DOHH2 (cell line): ENCODE results near the gene WBP1.
A peak's percentile ranks its signal among the peaks of the same experiment; 100 is the strongest.
"Not testable (repeated sequence)": the region's sequence is repeated elsewhere in the genome, so short reads cannot be mapped to it uniquely, and the experiment has no call there.

Experiments
- H3F3A ChIP-seq: fragments of 200-600 bp; sonication (generic), shearing (Covaris generic); 2 replicates; pipeline ENCODE4 v1.6.0; 2016; ENCODE audit warnings: antibody characterized with exemption, mild to moderate bottlenecking; ENCODE audit not compliant: control insufficient read depth, insufficient read depth
- H3K27ac ChIP-seq: fragments of 200-600 bp; sonication (generic); 2 replicates; pipeline ENCODE4 v1.5.1; 2014; ENCODE audit warnings: low read depth, mild to moderate bottlenecking, low read length, moderate library complexity
- H3K27me3 ChIP-seq: fragments of 200-600 bp; sonication (generic); 2 replicates; pipeline ENCODE4 v1.6.1; 2014; ENCODE audit warnings: mild to moderate bottlenecking, low read length, mixed read lengths; ENCODE audit not compliant: control insufficient read depth
- H3K36me3 ChIP-seq: fragments of 200-600 bp; sonication (generic); 2 replicates; pipeline ENCODE4 v1.6.1; 2014; ENCODE audit warnings: mild to moderate bottlenecking, low read length, moderate library complexity, mixed read lengths; ENCODE audit not compliant: control insufficient read depth
- H3K4me1 ChIP-seq: fragments of 200-600 bp; sonication (generic); 2 replicates; pipeline ENCODE4 v1.6.1; 2014; ENCODE audit warnings: mild to moderate bottlenecking, low read length, mixed read lengths; ENCODE audit not compliant: control insufficient read depth
- H3K4me2 ChIP-seq: fragments of 200-600 bp; sonication (generic); 2 replicates; pipeline ENCODE4 v1.6.0; 2014; ENCODE audit warnings: mild to moderate bottlenecking, low read length, moderate library complexity
- H3K4me3 ChIP-seq: fragments of 200-600 bp; sonication (generic); 2 replicates; pipeline ENCODE4 v1.5.1; 2014; ENCODE audit warnings: mild to moderate bottlenecking, low read length, mixed read lengths
- H3K79me2 ChIP-seq: fragments of 200-600 bp; sonication (generic); 2 replicates; pipeline ENCODE4 v1.6.1; 2014; ENCODE audit warnings: mild to moderate bottlenecking, low read length, mixed read lengths; ENCODE audit not compliant: control insufficient read depth
- H3K9me2 ChIP-seq: fragments of 200-600 bp; sonication (generic); replicated peaks from 2 replicates; pipeline ENCODE4 v1.6.1; 2014; ENCODE audit warnings: mild to moderate bottlenecking, low read length, mixed read lengths; ENCODE audit not compliant: control insufficient read depth
- H3K9me3 ChIP-seq: fragments of 200-600 bp; sonication (generic); 2 replicates; pipeline ENCODE4 v1.6.1; 2014; ENCODE audit warnings: antibody characterized with exemption, low read length, mixed read lengths; ENCODE audit not compliant: control insufficient read depth, insufficient read depth
- H4K20me1 ChIP-seq: fragments of 200-600 bp; sonication (generic); 2 replicates; pipeline ENCODE4 v1.6.0; 2014; ENCODE audit warnings: low read depth, mild to moderate bottlenecking, antibody characterized with exemption, low read length, moderate library complexity; ENCODE audit not compliant: control insufficient read depth, insufficient read depth
- EZH2phosphoT487 ChIP-seq: fragments of 200-600 bp; sonication (generic); IDR thresholded peaks from 2 replicates; pipeline ENCODE4 v1.6.1; 2017; ENCODE audit warnings: borderline replicate concordance, mild to moderate bottlenecking, antibody characterized with exemption, low read length, moderate library complexity, mixed read lengths
- TF ChIP-seq, protein P1 (sequence below): fragments of 200-600 bp; sonication (generic); IDR thresholded peaks from one replicate; pipeline ENCODE4 v1.5.1; 2014; ENCODE audit warnings: antibody characterized with exemption, mild to moderate bottlenecking, low read depth, low read length; ENCODE audit not compliant: poor library complexity, severe bottlenecking

Gene WBP1

DNA sequence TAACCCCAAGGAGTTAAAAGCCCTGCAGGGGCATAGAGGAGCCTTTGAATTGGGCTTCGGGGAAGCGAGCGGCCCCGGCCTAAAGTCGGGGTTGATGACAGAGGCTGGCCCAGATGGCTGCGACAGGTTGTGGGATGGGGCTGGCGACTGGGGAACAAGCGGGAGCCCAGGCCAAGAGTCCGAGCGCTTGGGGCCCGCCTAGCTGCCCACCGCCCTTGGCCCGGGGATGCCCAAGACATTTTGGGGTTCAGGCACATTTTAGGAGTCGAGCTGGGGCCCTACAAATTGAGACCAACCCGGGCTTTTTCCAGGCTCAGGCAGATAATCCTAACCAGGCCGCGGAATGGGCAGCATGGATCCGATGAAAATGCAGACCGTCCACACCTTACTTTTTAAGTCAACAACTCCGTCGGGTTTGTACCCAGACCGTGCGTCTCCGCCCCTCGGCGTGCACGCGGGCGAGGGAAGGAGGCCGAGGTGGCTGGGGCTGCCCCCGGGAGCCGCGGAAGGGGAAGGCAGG, 17.0 kb upstream of the WBP1 start:
- peak overlapping the region; percentile 66 for H3K4me3 ChIP-seq
- TF ChIP-seq, protein P1, sequence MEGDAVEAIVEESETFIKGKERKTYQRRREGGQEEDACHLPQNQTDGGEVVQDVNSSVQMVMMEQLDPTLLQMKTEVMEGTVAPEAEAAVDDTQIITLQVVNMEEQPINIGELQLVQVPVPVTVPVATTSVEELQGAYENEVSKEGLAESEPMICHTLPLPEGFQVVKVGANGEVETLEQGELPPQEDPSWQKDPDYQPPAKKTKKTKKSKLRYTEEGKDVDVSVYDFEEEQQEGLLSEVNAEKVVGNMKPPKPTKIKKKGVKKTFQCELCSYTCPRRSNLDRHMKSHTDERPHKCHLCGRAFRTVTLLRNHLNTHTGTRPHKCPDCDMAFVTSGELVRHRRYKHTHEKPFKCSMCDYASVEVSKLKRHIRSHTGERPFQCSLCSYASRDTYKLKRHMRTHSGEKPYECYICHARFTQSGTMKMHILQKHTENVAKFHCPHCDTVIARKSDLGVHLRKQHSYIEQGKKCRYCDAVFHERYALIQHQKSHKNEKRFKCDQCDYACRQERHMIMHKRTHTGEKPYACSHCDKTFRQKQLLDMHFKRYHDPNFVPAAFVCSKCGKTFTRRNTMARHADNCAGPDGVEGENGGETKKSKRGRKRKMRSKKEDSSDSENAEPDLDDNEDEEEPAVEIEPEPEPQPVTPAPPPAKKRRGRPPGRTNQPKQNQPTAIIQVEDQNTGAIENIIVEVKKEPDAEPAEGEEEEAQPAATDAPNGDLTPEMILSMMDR = no peak
- no peak for TF ChIP-seq EZH2phosphoT487
- H3K4me1 ChIP-seq = peaks cover 47% of the 10 kb centered on the region
- no peak overlapping the region for H3K27ac ChIP-seq
- no peaks in the 10 kb centered on the region for H3K9me2 ChIP-seq
- peak overlapping the region; percentile 69 for H3K4me2 ChIP-seq
- peaks cover 27% of the 10 kb centered on the region for H3K27me3 ChIP-seq
- no peaks in the 10 kb centered on the region for H3K79me2 ChIP-seq
- no peaks in the 10 kb centered on the region for H3F3A ChIP-seq
- H3K9me3 ChIP-seq = no peaks in the 10 kb centered on the region
- H4K20me1 ChIP-seq = no peaks in the 10 kb centered on the region
- no peaks in the 10 kb centered on the region for H3K36me3 ChIP-seq

DNA sequence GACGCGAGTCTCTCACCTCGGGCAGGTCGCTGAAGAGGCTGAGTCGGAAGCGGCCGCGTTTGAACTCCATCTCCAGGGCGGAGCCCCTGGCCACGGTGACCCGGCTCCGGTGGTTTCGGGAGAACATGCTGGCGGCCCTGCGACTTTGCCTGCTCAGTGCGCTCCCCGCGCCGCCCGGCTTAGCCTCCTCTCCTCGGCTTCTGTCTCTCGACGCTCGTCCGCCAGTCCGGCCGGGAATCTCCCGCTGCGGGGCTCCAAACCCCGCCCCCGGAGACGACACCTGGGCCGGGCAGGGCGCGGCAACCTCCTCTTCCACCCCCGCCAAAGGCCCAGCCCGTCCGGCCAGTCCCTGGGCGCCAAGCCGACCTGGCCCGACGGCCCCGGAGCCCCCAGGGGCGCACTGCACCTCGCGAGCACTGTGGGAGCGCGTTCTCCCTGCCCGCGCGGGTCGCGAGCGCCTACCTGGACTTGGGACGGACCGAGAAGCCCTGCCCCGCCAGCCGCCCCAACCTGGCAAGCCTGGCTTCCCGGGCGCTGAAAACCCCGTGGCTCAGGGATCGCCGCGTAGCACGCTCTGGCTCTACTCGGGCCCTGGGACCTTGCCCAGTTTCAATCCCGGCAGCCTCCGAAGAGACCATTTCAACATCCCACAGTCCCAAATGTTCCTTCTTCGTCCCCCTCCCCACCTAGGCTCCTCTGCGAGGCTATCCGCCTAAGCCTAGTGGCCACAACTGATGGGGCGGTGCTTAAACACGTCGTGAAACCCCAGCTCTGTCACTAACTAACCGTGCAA, 16.4 kb upstream of the WBP1 start, which contains the start of gene RTKN:
RTKN (minus strand) TSS at position 248 of the 793 bp plus-strand sequence; CDS start at position 127, 121 bp downstream.
- Histone ChIP-seq H3K79me2 (no peaks in the 10 kb centered on the region), H3K9me2 (no peaks in the 10 kb centered on the region), H3K36me3 (no peaks in the 10 kb centered on the region), H3K4me2 (peak within 1 kb of the TSS; percentile 69), H3K4me1 (peaks cover 44% of the 10 kb centered on the region), H3K27ac (no peak within 1 kb of the TSS), H3K9me3 (no peaks in the 10 kb centered on the region), H4K20me1 (no peaks in the 10 kb centered on the region), H3K4me3 (peak within 1 kb of the TSS; percentile 66), H3F3A (no peaks in the 10 kb centered on the region), H3K27me3 (peaks cover 27% of the 10 kb centered on the region)
- TF ChIP-seq, protein P1 = no peak
- TF ChIP-seq EZH2phosphoT487 = 0 out of 2 replicates have a peak, but pooled peaks have one; percentile 42

DNA sequence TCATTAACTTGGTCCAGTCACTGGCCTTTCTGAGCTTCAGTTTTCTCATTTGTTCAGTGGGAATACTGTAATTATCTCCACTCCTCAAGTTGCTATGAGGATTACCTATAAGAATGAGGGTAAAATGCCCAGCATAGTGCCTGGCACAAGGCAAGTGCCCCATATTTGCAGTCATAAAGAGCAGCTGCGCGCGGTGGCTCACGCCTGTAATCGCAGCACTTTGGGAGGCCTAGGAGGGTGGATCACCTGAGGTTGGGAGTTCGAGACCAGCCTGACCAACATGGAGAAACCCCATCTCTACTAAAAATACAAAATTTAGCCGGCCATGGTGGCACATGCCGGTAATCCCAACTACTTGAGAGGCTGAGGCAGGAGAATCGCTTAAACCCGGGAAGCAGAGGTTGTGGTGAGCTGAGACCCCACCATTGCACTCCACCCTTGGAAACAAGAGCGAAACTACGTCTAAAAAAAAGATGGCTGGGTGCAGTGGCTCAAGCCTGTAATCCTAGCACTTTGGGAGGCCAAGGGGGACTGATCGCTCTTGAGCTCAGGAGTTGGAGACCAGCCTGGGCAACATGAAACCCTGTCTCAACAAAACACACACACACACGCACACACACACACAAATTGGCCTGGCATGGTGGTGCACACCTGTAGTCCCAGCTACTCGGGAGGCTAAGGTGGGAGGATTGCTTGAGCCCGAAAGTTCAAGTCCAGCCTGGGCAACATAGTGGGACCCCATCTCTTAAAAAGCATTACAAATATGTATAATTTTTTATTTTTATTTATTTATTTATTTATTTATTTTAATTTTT, 15.5 kb upstream of the WBP1 start:
- H3K36me3 ChIP-seq, H3K4me3 ChIP-seq, H3K4me2 ChIP-seq, H3F3A ChIP-seq, H3K9me2 ChIP-seq, H3K27ac ChIP-seq, H4K20me1 ChIP-seq, H3K79me2 ChIP-seq, H3K9me3 ChIP-seq: not testable (repeated sequence)
- H3K27me3 ChIP-seq = peaks cover 31% of the 10 kb centered on the region
- peaks cover 37% of the 10 kb centered on the region for H3K4me1 ChIP-seq
